HG02970 (cell line): ENCODE results near the gene MYO1E.

Experiments
- ATAC-seq: cut with Tn5 transposase; IDR thresholded peaks from one replicate; pipeline ENCODE4 v1.9.1; 2021; ENCODE audit warnings: mild to moderate bottlenecking, moderate library complexity, moderate number of reproducible peaks; ENCODE audit not compliant: unreplicated experiment, low FRiP score

Gene MYO1E

DNA sequence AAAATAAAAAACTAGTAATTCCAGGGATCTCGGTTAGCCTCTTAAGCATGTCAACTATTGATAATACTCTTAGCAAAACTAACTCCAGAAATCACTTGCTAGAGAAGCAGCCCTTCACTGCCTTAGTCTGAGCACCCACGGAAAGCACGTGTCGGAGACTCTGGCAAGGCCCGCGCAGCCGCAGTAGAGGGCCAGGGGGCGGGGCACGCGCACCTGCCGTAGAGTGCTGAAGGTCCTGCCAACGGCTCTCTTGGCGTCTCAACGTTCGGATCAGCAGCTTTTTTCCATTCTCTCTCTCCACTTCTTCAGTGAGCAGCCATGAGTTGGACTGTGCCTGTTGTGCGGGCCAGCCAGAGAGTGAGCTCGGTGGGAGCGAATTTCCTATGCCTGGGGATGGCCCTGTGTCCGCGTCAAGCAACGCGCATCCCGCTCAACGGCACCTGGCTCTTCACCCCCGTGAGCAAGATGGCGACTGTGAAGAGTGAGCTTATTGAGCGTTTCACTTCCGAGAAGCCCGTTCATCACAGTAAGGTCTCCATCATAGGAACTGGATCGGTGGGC is 166.0 kb downstream of the MYO1E start, which contains the start of gene LDHAL6B:
TSS of gene LDHAL6B (plus strand) at position 221 of the 561 bp plus-strand sequence. CDS start at position 319, 98 bp downstream.
- ATAC-seq, result no peak

- no peak for ATAC-seq
Measured at GRCh38 chr15:59205839-59206622, 166.6 kb downstream of the MYO1E start.

DNA sequence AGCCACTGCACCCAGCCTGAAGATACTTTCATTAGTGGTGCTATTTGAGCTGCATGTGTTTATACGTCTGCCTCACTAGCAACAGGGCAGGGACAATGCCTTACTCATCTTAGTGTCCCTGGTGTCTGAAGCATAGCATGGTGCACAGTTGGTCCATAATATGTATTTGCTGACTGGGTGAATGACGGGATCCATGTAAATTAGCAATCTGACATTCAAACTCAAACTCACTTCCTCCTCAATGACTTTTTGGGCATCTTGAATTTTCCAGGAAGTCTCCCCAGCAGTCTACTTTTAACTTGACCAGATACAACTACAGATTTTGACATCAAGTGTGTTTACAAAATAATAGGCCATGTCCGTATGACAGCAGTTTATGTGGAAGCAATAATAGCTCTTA is 169.0 kb downstream of the MYO1E start:
- no peak for ATAC-seq

DNA sequence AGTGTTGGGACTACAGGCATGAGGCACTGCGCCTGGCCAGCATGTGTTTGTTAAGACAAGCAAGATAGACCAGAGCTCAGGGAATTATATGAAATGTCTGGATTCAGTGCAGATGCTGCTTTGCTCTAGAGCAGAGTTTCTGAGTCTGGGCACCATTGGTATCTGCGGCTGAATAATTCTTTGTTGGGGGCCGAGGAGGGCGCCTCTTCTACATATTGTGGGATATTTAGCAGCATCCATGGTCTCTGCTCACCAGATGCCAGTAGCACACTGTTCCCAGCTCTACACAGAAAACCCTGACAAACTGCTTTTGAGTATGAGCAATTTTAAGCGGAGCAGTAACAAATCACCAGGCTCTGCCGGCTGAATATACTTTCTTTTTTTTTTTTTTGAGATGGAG is 169.7 kb downstream of the MYO1E start:
- no peak for ATAC-seq

- ATAC-seq, result no peak
Measured at GRCh38 chr15:59200560-59200959, 172.1 kb downstream of the MYO1E start.

GRCh38 chr15:59199626-59200465 is 172.8 kb downstream of the MYO1E start:
- no peak for ATAC-seq

DNA sequence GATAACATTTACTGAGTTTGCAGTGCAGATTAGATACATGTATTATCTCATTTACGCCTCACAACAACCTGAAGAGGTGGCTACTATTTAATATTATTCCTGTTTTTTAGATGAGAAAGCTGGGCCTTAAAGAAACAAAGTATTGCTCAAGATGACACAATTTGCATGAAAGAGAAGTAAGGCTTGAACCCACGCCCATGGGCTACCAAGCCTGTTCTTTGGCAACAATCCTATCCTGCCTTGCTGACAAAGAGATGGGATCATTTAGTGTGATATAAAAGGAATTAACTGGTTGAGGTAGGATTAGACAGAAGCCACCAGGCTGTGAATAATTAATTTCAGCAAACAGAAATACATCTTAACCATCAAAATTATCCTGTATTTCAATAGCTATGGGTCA is 175.2 kb downstream of the MYO1E start:
- ATAC-seq, result no peak

GRCh38 chr15:59196416-59196815 is 176.3 kb downstream of the MYO1E start:
- no peak for ATAC-seq

DNA sequence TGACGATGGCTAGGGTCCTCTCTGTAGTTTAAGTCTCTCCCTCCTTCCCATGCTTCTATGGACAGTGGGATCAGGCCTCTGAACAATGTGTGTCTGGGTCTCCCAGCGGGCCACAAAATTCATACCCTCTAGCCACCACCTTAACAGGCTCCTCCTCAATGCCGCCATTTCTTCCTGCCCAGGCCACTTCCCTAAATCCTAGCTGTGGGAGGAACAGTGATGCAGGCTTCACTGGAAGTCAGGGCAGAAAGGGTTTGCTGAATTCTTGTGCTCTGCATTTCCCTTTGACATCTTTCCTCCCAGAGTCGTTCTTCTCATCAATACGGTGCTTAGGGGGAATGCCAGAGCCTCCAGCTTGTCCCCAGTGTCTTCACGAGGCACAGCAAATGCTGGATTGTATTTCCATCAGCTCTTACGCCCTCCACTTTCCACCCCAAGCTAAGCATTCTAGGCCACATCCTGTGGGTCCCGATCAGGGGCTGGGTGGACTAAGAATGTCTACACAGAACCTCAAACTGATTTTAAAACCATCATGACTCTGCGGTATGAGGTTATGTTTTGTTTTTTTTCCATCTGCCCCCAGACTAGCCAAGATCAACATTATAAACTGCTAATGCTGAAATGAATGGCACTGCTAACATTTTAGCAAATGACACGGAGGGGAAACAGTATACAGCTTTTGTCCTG is 177.9 kb downstream of the MYO1E start:
- no peak for ATAC-seq

- ATAC-seq, result no peak
Measured at GRCh38 chr15:59191855-59192237, 180.8 kb downstream of the MYO1E start.

DNA sequence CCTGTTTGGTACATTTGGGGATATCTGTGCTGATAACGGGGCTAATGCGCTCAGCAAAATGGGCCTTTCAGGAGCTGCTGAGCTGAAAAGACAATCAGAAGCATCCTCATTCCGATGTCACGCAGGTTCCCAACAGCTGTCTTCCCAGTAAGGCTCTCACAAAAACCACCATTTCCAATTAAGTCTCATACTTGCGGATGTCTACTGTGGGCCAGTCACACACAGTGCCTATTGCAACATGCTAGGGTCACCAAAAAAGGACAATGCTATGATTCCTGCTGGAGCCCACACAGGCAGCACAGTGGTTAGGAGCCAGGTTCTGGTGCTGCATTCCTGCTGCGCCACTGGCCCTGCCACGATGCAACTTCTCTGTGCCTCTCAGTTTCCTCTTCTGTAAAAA is 182.4 kb downstream of the MYO1E start:
- ATAC-seq, result no peak

GRCh38 chr15:59189241-59189640 is 183.4 kb downstream of the MYO1E start:
- ATAC-seq, result no peak

GRCh38 chr15:59186501-59186900 is 186.2 kb downstream of the MYO1E start:
- ATAC-seq, result no peak

GRCh38 chr15:59185725-59186124 is 186.9 kb downstream of the MYO1E start:
- ATAC-seq, result no peak

DNA sequence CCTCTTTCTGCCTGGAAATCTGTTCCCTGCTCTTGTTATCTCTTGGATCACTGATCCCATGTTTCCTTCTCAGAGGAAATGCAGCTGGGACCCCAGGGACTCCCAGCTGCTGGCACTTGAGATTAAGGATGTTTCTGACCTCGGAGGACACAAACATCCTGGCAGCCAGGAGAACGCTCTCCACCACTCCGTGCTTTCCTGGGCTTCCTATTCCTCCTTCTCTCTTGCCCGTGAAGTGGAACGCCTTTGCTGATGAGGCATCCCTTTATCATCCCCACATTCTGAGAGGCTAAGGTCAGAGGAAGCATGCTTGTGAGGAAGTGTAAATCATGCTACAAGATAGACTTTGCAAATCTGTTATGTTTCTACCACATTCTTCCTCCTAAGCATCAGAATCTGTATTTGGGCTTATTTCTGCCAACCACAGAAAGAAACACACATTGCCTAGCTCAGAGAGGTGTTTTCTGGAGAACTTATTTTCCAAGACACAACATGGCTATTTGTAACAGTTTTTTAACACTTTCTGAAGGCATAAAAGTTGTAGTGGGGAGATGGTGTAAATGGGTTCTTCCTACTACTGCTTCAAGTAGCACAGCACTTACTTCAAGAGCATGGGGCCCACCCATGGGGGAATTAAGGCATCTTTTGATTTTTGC is 191.6 kb downstream of the MYO1E start:
- ATAC-seq, result no peak

DNA sequence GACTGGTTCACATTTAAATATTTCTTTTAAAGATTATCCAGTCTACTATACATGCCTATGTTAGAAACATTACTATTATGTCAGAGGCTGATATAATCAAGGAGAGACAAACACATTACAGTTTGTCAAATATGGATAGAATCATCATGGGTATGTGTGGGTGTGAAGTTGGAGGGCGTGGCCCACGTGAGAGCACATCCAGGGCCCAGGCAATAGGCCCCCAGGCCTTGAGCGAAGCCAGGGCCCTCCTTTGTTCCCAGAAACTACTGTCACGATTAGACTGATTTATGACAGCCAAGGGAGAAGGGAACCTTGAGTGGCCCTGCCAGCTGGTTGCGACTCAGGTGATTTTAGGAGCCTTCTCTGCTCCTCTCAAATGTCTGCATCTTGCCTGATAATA is 193.0 kb downstream of the MYO1E start:
- no peak for ATAC-seq

DNA sequence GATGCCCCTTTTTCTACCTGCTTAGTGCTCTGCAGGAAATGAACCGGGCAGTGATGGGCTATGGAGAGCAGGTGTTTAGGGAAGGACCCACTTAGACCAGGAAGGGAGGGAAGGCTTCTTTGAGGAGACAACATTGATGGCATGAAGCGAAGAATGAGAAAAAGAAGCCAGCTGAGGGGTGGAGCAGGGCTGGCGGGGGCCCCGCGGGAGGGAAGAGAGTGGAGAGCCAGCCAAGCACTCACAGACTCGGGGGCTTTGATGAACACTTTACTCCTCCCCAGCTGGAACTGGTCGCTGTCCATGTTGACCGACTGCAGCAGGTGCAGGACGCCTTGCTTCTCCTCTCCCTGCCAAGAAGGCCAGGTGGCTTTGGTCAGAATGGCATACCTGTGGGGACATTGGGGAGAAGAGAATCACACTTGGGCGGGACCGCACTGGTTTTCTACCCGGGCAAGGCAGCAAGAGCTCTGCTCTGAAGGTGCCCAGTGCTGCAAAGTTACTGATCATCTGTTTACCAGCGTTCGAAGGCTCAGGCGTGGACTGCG is 194.4 kb downstream of the MYO1E start:
- no peak for ATAC-seq

DNA sequence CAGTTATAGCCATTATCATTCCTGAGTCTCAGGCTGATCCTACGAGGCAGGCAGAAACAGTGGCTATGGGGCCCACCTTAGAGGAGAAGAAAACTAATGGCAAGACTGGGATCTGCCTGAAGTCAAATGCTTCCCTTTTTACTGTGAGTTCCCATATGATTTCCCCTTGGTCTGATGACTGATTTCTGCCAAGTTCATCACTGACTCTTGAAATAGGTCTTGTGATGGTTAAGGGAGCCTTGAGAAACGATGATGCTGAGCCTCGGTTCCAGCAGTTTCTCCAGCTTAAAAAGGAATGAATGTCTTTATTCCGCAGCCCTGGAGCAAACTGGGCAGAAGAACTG is 195.4 kb downstream of the MYO1E start:
- ATAC-seq, result no peak

- no peak for ATAC-seq
Measured at GRCh38 chr15:59176653-59177316, 195.9 kb downstream of the MYO1E start.
